Measurements from ENCODE around the gene APOC1.

DNA sequence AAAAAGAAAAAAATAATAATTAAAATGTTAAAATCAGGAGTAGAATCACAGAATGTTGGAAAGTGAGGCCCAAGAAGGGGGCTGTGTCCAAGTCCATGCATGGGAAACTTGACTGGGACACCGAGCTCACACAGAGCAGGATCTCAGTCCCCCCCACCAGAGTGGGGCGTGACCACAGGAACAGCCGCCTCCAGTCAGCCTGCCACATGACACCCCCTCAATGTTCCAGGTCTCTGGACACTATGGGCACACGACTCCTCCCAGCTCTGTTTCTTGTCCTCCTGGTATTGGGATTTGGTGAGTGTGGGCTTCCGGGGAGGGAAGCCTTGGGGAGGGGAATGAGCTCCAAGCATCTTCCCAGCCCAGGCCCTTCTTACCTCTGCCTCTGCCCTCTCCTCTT lies 33.8 kb downstream of the APOC1 start:
- TF ChIP-seq POLR2AphosphoS5 (IDR thresholded peaks at IDR 0.05; ENCODE audit: borderline replicate concordance, low read depth, low read length) (no peak), EZH2 (IDR thresholded peaks at IDR 0.05) (no peak), FOXP2 (optimal IDR thresholded peaks at IDR 0.05; ENCODE audit: control extremely low read depth, extremely low read length, insufficient read depth) (no peak)
